ENCODE results near the gene ZCCHC24.

Gene ZCCHC24

DNA sequence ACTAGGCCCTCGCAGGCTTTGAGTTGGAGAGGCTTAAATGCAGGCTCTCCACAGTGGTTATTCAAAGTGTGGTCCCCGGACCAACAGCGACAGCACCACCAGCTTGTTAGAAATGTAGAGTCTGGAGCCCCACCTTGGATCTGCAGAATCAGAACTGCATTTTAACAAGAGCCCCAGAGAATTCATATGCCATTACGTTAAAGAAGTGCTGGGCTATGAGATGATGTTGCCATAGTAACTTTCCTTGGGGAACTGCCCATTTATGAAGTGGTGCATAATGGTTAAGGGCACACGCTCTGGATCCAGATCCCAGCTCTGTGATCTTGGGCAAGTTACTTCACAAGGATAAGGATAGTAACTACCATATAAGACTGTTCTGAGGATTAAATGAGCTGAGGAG is 48.9 kb downstream of the ZCCHC24 start:
- no peak for FAIRE-seq

DNA sequence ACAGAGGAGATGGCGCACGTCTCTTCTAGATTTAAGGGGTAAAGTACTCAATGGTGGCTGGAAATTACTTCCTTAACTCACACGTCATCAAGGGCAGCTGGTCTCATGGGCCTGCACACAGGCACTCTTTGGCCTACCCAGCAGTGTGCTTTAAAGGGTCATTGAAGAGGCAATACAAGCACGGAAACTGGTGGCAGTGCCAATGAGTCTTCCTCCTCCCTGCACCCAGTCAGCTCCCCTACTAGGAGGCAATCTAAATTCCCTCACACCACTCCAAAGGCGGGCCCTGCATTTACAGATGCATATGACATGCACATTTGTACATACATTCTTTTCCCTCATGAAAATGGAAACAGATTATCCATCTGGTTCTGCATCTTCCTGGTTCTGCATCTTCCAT is 50.8 kb downstream of the ZCCHC24 start:
- FAIRE-seq, result no peak

DNA sequence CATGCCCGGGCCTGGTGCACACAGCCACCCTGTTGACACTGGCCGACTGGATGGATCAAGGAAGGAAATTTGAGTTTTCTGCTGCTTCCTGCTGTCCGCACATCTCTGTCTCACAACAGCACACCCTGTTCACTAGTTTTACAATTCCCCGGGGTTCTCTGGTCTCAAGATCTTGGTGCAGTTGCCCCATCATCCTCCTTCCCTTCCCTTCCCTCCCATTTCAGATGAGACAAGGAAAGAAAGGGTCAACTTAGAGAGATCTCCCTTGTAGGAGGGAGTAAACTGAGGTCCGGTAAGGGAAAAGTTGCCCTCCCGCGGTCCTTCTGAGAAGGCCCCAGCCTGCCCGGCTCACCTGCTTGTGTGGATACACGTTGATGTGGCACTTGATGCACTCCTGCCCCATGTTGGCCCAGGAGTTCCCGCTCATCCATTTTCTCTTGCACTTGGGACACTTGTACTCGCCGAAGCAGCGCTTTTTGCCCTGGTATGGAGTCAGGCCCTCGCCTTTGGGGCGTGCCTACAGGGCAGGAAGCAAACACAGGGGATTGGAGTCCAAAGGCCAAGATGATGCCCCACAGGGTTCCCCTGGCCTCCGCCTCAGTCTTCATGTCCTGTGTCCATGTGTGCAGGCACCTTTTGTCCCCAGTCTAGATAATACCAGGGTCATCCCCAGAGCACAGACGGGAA is 51.4 kb downstream of the ZCCHC24 start:
- no peak for FAIRE-seq

DNA sequence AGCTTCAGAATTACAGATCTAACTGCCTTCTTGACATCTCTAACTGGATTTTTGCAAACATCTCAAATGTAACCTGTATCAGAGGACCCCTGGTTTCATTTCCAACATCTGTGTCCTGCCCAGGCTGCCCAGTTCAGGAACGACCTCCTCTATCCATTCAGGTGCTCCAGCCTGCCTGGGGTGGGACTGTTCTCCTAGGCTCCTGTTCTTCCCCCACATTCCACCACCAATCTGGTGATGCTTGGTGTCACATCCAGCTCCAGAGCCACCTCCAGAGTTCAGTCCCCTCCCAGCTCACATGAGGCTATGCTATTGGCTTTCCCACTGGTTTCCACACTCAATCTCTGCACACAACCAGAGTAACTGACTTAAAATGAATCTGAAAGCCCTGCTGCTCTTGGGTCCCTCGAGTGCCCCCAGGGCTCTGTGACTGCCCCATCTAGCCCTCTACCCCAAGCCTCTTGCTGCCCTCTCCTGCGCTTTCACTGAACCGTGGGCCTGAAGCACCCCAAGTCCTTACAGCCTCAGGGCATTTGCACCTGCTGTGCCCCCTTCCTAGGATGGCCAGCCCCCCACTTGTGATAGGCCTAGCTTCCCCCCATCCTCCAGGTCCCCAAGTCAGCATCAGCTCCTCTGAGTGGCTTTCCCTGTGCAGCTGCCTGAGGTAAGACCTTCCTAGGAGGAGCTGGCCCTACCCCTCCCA is 52.1 kb downstream of the ZCCHC24 start:
- no peak for FAIRE-seq

DNA sequence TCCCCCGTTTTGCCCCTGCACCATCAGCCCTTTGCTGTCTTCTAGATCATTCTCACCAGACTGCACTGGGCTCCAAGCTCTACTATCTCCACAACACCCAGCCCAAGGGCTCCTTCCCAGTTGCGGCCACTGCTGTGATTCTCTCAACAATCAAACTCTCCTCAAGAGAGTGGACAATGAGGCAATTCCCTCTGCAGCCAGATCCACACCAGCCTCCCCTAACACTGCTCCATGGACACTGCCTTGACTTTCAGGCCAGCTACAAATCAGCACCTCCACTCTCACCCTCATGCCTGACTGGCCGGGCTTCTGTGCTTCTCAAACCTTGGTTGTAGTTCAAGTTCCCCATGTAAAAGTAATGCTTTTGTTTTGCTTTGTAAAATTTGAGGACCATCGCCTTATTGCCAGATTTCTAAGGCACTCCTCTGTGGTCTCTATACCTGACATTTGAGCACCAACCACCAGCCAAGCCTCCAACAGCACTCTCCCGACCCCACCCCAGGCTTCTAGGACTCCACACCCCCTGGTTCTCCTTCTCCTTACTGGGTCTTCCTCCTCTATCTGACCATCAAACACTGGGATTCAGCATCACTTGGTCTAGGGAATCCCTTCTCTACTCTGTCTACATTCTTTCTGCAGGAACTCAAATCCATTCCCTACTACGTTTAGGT is 52.8 kb downstream of the ZCCHC24 start:
- FAIRE-seq, result no peak

DNA sequence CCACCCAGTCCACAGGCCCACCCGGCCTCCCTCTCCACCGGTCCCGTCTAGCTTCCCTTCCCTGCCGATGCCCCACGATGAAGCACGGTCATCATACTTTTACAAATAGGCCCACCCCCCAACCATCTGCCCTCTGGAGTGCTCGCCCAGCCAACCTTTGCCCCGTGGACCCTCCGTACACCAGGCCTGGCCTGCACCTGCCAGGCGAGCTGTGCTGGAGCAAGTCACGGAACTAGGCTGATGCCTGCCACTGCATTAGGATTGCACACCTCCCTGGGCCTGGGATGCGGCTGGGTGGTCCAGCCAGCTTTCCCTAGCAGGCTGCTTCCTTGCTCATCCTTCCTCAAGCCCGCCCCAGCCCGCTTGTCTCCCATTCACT is 53.4 kb downstream of the ZCCHC24 start:
- no peak for FAIRE-seq

DNA sequence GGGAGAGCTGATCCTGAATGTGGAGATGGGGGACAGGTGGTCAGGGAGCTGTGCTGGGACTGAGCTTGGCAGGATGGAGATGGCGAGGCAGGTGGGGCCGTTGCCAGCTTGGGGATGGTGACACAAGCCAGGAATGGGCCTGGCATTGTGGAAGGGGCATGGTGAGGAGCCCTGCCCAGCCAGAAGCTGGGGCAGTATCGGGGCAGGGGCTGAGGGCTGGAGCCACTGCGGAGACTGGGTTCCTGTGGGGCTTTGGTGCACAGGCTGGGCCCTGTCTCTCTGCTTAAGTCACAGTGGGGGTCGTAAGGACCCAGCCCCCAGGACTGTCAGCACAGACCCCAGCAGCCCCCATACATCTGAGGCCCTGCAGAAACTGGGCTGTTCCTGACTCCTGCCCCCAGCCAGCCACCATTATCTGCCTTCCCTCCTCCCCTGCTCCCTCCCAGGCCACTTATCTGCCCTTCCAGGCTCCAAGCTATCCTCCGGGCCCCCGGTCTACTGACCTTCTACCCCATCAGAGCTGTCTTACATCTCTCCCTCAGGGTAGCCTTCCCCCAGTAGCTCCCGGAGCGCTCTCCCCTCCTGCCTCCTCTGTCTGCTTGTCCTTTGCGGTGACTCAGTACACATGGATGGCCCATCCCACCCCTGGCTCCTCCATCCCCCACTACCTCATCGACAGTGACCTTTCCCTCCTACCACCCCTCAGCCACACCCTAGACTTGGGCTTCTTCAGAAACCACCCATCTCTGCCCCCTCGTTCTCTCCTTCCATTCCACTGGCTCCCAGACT is 54.0 kb downstream of the ZCCHC24 start:
- FAIRE-seq, result no peak

DNA sequence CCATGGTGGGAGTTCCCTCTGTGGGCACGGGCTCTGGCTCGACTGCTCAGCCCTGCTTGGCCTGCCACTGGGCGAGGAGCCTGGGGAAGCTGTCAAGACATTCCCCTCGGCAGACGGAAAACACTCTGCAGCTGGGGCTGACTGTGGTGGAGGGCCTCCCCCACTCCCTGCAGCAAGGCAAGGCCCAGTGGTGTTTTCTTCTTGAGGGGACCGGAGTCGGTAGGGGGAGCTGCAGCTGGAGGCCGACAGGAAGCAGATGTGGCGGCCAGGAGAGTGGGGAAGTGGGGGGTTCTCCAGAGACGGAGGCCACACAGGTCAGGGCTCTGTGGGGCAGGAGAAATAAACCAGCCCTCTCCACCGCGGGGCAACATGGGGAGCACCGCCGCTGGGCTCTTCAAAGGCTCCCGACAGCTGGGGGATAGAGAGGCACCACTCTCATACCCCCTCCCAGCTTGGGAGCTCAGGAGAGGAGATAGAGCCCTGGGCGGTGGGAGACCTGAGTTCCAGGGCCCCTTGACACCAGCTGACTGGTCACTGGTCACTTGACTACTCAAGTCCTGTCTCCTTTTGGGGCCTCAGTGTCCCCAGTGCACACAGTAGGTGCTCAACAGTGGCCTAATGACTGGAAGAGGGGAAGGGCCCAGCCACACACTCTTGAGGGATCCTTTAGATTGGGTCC is 54.7 kb downstream of the ZCCHC24 start:
- no peak for FAIRE-seq

DNA sequence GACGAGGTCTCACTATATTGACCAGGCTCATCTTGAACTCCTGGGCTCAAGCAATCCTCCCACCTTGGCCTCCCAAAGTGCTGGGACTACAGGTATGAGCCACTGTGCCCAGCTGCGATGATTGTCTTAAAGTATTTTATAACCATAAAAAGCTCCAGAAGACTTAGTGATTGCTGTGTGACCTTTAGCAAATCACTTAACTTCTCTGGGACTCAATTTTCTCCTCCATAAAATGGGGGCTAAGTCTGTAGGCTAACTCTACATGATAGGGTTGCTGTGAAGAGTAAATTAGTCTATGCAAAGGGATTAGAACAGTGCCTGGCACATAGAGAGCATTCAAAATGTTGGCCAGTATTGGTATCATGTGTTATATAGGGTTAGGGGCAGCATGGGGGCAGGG is 55.4 kb downstream of the ZCCHC24 start:
- no peak for FAIRE-seq

DNA sequence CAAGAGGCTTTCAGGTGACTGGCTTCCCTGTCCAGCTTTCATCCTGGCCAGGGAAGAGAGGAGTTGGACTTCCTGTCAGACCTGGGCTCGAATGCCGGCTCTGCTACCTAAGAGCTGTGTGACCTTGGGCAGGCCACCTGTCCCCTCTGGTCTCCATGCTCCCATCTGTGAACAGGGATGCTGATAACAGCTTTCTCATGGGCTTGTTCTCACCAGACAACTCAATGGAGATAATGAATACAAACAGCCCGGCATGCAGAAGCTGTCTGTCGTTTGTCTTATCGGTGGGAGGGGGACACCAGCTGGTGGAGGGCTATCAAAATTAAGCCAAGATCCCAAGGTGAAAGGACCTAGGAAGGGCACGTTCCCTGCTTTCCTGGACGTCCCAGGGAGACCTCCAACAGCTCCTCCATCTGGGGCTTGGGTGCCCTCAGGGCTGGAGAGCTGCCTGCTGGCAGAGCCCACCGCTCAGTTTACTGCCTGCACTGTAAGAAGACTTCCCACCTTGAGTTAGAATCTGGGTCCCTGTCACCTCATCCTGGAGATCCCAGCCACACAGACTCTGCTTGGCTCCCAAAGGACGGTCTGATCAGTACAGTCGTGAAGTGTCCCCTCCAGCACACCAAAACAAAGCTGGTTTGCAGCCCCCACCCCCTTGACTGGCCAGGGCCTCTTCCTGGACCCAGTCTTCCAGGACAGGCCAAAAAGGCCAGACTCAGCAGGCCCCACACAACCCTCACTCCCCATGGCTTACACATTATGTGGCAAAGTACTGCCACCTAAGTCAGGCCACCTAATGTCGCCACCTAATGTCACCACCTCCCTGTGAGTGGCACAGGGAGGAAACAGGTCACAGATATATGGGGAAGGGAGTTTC is 57.2 kb downstream of the ZCCHC24 start:
- FAIRE-seq, result no peak

DNA sequence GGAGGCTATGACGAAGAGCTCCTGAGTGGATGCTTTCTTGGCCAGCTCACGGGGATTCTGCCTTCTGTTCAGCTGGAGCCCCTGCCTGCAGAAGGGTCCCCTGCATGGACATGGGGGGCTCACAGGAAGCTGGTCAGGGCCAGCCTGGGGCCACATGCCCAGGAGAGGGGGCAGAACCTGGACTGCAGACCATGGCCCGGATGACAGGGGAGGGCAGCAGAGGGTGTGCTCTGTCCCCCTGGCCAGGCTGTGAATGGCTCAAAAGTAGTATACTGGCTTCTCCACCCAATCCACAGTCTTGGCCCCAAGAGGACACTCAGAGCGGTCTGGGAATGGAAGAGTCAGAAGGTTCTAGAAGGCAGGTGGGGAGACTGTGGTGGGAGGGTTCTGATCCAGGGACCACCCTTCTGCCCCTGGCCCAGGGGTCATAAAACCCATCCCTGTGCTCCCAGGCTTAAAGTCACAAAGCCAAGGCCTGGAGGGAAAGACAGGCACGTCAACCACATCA is 57.9 kb downstream of the ZCCHC24 start:
- FAIRE-seq, result no peak

DNA sequence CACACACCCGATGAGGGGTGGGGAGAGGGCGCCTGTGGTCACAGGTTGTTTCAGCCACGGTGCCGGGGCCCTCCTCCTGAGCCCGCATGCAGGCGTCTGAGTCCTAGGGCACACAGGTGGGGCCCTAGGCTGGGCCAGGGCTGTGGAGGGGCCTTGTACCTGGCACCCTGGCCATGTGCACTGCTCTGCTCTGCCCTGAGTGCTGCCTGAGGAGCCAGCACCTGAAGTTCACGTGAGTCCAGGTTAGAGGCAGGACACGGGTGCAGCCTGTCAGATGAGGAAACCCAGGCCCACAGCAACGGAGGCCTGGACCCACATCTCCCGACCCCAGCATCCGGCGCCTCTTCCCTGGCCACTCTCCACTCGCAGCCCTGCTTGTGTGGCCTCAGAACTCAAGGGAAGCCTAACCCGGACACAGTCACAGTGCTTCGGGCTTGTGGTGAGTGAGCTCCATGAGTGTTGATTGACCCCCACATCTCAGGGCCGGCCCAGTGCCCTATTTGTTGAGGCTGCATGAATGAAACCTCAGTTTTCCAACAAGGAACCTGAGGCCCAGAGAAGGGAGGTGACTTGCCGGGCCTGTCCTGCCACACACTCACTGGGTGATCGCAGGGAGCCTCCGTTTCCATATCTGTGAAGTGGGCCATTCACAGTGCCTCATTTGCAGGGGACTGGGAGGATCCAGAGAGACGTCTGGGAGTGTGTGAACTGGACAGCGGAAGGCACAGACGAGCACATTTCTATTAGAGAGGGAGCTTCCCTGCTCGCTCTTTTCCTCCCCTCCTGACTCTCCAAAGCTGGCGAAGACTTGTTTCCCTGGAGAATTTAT is 58.6 kb downstream of the ZCCHC24 start:
- no peak for FAIRE-seq

DNA sequence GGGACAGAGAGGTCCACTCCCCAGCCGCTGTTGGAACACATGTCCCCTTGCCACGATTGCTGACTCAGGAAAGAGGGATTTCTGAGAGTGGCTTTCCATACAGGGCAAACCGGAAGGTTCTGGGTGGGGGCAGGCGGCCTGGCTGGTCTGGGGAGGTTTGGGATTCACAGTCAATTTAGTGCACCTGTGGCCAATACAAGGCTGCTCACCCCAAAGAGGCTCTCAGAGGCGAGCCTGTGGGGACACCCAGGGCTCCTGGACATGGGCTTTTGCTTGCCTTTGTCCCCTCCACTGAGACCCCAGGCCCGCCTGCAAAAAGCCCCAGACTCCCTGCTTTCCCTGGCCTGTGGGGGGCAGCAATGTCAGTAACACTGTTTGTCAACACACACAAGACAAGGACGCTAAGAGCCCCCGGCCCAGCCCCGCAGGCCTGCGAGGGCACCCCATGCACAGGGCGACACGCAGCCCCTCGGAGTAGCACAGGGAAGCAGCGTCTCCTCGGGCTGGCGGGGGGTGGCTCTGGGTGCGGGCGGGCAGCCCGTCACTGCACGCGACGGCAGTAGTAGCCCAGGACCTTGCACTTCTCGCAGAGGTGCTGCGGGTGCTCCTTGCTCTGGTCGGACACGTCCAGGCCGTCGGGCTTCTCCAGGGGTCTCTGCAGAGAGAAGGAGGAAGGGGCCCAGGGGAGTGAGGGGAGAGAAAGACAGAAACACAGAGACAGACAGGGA is 59.5 kb downstream of the ZCCHC24 start:
- no peak for FAIRE-seq

DNA sequence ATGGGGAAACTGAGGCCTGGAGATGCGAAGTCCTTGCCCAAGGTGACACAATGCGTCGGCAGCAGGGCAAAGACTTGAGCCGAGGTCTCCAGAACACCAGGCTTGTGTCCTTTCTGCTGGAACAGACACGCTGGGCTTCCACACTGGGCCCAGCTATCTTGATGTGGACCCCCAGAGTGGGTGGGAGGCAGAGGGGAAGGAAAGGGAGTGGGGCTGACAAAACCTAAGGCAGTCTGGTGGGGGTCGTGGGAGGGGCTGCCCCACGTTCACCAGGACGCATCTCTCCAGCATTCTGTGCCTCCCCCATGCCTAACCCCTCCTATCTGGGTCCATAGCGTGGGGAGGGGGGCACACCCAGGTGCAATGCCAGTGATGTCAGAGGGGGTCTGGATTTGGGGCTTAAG is 60.0 kb downstream of the ZCCHC24 start:
- FAIRE-seq, result no peak

DNA sequence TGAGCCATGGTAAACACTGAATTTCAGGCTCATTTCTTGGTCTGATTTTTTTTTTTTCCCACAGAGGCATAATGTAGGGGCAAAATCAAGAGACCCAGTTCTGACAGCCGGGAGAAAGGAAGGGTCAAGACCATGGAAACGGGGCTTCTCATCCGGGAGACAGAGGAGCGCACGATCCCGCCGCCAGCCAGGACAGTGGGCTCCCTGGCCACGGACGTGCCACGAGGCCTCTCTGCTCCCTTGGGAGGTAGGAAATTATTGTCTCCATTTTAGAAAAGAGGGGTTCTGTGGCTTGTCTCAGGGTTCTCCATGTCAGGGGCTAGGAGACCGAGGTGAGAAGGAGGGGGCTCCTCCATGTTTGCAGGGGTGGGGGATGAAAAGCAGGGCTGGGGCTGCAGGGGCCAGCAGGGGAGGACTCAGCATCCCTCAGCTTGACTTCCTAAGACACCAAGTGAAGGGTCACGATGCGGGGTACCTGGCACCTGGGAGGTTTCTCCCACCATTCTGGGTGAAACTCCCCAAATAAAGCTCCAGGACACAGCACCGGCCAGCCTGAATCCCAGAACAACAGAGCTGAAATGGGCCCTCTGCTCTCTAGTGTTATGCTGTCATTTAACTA is 60.5 kb downstream of the ZCCHC24 start:
- FAIRE-seq, result no peak

DNA sequence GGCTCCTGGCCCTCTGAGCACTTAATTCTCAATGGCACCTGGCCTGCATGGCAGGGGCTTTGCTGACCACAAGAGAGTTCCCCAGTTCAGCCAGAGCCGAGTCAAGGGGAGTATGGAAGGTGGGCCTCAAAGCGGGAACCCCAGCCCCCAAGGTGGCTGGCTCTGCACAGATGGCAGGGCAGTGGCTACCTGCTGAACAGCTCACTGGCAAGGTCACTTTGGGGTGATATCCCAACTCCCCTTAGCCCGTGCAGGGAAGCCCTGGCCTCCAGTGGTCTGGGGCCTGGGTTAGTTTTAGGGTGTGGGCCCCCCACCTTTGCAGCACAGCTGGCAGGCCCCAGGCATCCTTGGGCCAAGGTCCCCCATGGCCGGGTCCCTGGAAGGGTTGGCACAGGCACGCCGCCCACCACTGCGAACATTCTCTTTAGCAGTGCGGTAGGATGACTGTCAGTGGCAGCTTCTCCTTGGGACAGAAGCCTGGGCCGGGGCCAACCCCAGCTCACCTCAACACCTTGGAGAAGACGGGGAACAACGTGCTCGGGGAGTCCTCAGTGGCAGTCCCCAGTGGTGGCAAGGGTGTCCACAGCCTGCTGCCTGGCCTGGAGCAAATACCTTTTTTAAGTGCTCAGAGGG is 61.3 kb downstream of the ZCCHC24 start:
- no peak for FAIRE-seq

DNA sequence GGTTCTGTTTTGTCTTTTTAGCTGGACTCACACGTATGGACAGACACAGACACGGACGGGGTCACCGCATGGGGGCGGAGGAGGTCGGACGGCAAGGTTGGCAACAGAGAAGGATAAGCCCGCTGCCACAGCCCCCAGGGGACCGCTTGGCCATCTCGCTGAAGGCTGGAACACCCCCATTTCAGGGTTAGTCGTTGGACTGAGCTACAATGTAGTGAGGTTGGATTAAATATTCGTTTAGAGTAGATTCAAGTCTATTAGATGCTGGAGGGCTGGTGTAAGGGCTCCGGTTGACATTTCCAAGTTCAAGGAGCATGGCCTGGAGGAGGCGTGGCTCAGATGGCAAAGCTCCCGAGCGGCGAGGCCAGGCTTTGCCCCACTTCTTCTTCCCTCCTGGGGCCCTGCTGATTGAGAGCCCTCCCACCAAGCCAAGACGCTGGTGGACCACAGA is 62.9 kb downstream of the ZCCHC24 start:
- no peak for FAIRE-seq

DNA sequence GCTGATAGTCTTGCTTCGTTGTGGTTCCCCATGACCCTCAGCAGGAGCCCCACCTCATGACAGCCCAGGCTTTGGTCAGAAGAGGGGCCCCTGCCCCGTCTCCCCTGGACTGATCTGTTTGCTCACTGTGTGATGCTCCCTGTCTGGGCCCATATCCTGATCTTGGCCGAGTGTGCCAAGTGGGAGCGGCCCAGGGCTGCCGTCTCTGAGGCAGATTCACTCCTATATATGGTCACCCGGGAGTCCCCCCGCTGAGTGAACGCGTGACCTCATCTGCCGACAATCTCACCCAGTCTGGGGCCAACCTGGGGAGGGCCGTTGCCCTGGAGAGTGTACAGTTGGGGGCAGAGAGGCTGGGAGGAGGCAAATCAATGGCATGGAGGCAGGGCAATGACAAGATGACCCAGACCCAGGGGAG is 63.6 kb downstream of the ZCCHC24 start:
- FAIRE-seq, result no peak
